SK-MEL-5 (cell line): ENCODE data around the gene CCNE1. TPM values are rescaled to one million over a fixed set of nuclear protein-coding genes. Genes with fewer than 3 reads are reported as not detected.

Experiments used
- DNase-seq: peaks from one replicate; pipeline ENCODE4 v3.0.0-alpha.2; 2016; ENCODE audit warnings: low read depth, low spot score
- in situ Hi-C: cut with HindIII; loops from 2 replicates; pipeline ENCODE4 v1.10.0; 2016; ENCODE audit warnings: low sequenced_read_pairs, high pct_unique_total_duplicates, low pct_unique_long_range_greater_than_20kb
- total RNA-seq: library from RNA; depleted of rRNA; stranded (reverse); fragments of >200 nt; shearing (Covaris generic); gene quantifications from 2 replicates; pipeline ENCODE4 v1.2.3, GENCODE V29; 2014

Gene CCNE1
- total RNA-seq, 1 experiment from 2014 or later = 13.8 TPM

DNA sequence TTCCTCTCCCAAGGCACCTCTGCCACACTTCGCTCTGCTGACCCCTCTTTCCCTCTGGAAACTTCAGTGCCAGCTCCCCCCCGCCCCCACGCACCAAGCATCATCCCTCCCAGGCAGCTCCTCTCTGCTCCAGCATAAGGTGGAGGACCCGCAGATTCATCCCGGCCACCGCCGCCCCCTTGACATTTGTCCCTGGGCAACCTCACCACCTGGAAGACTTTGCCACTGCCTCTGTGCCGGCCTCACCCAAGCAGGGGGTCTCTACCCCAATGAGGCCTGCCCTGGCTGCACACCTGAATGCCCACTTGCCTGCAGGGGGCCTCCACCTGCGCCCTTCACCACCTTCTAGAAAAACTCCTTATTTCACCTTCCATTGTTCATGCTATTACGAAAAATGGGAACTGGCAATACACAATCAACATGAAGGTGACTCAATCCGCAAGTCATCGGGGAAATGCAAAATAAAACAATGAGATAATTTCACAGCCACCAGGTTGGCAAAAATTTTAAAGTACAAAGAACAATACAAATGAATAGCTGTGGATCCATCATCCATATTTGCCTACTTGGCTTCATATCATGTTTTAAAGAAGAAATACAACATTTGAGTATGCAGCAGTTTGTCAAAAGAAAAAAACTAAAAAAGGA, 21.9 kb downstream of the CCNE1 start:
- in situ Hi-C loops = no loop called here
- no peak for DNase-seq

DNA sequence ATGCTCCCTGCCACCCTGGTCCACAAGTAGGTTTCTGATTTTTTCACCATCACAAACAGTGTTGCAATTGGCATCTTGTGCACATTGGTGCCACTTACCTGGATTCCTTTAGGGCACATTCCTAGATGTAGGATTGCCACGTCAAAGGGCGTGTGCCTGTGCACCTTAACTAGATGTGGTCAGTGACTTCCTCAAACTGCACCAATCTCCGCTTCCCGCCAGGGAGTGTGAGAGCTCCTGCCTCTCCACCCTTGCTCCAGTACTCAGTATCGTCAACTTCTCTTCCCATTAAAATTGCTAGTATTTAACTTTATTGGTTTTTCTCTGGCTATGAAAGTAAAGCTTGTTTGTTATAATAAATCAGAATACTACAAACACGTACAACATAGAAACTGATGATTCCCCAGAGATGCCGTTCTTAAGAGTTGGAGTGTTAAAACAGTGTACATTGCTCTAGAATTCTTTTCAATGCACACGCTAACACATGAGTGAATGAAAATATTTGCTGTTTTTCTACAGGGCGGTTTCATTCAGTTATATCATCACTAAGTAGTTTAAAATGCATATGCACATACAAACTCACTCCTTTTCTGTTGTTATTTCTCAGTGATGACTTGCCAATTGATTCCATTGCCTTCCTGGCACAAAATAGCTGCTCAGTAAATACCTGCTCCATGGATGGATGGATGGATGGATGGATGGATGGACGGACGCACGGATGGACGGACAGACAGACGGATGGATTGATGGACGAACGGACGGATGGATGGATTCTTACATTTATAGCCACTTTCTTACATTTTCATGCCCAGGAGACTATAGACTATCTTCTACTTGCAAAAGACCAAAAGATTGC, 23.4 kb downstream of the CCNE1 start:
- in situ Hi-C loops = no loop called here

DNA sequence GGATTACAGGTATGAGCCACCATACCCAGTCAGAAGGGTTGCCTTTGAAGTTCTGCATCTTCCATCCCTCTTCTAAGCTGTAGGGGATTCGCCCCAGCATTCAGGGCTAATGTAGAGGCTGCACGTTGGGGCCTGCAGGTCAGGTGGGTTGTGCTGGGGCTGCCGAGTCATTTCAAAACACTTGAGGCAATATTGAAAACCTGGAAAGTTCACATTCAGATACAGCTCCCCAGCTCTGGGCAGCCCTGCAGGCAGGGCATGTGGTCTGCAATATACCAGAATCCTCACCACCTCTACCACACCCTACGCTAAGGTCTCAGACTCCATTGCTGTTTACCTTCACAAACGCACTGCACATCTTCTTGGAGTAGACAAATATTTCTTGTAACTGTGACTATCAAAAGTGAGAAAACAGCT, 24.6 kb downstream of the CCNE1 start:
- no peak for DNase-seq
- in situ Hi-C loops = no loop called here

More for the DNA sequence above, 23.4 kb downstream of the CCNE1 start:
- DNase-seq = no peak

DNA sequence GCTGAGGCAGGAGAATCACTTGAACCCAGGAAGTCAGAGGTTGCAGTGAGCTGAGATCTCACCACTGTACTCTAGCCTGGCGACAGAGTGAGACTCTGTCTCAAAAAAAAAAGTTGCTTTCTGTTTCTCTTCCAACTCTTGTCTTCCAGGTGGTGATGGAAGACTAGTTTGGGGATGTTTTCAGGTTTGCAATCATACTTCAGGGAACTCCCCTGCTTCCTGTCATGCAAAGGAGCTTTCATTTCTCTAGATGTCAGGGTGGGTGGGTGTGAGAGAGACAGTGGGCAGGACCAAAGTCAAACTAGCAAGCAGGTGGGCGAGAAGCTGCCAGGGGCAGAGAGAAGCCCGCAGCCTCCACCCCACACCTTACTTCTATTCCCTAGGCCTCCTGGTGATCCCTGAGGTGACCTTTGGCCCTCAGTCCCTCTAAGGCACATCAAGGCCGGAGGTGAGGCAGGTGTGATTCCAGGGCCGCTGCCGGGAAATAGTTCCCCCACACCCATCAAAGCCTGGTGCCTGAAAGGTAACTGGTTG, 25.7 kb downstream of the CCNE1 start:
- in situ Hi-C loops = no loop called here
- no peak for DNase-seq

DNA sequence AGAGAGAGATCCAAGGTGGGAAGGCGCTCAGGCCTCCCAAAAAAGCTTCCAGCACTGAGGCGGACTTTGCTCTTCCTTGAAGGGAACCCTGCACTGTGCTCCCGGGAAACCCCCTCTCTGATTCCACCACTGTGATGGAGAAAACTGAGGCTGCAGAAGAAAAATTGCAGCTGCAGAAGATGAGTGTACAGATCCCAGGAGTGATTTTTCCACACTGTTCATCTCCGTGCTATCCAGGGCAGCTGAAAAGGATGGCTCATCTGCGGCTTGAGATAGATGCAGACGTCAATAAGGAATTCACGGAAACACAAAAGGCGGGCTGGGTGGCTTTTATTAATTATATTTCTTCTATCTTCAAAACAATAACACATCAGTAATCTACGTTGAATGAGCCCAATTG, 26.2 kb downstream of the CCNE1 start:
- in situ Hi-C loops = no loop called here
- no peak for DNase-seq

DNA sequence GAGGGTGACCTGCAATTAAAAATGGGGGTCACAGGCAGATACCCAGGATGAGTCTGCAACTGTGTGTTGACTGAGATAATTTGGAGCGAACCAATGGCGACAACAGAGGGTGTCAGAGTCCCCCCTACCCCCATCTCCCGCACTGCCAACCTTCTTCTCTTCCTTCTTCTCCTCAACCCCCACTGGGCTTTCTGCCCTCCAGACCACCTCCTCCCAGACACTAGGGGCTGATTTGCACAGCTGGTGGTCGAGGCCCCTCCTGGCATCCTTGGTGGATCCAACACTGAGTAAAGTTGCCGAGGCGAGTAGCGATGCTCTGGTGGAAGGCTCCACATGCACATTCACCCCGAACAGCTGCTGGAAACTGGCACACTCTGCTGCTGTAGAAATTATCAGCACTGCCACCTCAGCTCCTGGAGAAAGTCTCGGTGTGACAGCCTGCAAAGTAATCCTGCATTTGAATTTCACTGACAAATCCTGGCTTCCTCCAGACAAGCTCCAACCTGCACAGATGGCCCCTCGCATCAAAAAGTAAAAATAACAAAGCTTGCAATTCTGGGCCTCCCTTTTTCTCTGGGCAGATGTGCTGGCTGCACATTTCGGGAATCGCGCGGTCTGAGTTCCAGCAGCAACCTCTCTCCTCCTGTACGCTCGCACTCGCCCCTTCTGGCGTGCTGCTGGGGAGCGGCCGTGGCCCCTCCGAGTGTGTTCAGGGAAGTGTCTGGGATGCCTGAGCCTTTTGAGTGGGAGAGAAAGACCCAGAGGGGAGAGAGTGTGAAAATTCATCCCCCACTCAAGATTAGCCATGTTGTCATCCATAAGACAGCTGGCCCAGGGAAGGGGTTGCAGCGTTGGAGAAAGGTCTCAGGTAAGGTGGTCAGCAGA, 28.5 kb downstream of the CCNE1 start:
- DNase-seq = no peak
- in situ Hi-C loops = no loop called here

DNA sequence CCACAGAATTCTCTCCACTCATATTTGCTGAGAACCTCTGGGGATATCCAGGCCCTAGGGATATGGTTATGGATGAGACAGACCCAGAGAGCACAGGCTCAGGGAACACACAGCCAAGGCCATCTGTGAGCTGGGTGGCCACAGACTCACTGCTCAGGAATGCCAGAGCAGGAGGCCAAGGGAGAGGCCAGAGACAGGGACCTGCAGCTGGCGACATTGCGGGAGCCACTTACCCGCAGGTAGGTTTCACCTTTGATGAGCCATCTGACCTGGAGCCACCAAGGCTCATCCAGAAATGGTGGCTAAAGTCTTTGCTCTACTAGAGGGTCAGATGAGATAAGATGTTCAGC, 29.4 kb downstream of the CCNE1 start:
- in situ Hi-C loops = no loop called here
- DNase-seq = no peak

DNA sequence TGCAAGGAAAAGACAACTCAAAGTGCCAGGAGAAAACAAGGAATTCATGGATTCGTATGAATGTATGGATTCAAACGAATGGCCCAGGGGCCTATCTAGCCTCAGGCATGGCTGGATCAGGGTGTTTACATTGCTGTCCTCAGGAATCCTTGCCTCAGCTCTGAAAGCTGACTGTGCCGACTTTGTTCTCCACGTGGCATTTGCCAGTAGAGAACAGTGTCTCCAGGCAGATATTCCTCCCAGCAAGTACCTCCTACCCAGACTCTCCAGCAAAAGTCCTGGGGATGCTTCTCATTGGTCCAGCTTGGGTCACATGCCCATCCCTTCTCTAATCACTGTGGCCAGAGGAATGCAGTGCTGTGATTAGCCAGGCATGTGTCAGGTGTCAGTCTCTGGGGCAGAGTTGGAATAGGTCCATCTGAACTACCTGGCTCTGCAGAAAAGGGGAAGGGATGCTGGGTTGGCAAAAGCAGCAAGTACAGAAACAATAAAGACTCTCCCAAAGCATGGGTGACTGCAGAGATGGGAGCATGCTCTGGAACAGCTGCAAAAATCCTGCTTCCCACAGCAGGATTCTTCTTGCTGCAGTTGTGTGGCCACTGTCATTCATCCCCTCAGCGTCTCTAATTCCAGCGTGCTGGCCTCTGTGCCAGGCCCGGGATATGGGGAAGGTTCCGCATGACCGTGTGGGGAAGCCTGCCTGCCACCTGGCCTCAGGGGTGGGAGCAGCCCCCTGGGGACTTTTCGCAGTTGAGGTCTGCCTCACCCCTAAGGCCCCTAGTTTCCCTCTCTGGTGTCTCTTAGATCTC, 30.0 kb downstream of the CCNE1 start:
- DNase-seq = peak; percentile 84
- in situ Hi-C loops = no loop called here

DNA sequence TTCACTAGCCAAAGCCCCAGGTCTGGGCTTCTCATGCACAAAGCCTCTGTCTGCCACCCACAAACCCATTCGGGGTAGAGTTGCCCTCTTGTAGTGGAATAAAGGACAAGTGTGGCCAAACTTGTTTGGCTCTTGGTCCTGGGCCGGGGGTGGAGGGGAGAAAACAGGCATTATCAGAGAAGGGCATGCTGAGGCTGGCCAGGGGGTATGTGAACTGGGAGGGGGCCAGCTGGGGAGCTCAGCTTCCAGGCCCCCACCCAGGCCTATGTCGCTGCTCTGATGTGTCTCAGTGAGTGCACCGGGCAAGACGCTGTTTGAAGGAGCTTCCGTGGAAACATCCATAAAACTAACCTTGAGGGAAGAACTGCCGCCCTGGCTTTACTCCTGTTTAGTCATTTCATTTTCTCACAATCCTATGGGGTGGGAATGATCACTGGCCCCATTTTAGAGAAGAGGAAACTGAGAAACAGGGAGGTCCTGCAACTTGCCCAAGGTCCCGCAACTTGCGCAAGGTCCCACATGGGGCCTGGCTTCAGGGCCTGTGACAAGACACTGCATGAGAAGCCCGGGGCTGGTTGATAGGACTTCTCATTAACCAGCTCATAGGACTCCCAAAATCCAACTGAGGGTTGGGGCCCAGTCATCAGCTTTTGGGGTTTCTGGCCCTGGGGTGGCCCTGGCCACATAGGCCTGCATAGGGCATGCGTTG, 30.8 kb downstream of the CCNE1 start:
- no peak for DNase-seq
- in situ Hi-C loops = no loop called here

DNA sequence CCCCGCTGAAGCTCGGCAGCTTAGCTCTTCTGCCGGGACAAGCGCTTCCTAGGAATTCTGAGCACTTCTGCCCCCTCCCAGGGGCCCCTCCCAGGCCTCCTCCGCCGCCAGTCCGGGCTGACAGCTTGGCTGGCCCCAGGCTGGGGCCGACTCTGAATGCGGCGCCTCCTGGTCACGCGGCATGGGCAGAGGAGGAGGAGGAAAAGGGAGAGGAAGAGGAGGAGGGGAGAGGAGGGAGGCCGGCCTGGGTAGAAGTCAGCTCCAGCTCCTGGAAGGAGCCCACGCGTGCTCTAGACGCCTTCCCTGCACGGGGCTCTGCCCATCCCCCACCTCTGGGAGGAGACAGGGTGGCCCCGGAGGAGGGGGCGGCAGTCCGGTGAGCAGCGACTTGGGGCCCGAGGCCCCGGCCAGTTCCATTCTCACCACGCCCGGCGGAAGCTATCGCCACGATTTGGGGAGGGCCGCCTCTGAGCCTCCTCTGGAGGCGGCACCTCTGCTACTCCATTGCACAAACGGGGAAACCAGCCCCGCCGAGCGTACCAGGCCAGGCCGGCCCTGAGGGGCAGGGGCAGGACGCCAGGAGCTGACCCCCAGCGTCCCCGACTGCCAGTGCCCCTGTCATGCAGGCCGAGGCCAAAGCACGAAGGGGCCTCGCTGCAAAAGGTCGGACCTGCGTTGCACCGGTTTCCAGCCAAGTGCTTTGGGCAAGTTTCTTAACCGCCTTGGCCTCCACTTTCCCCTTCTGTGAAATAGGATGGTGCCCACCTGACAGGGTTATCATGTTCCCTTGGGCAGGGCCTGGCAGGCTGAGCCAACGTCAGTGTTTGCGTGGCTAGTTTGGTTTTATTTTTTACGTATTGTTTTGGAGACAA, 31.6 kb downstream of the CCNE1 start:
- in situ Hi-C loops = no loop called here

DNA sequence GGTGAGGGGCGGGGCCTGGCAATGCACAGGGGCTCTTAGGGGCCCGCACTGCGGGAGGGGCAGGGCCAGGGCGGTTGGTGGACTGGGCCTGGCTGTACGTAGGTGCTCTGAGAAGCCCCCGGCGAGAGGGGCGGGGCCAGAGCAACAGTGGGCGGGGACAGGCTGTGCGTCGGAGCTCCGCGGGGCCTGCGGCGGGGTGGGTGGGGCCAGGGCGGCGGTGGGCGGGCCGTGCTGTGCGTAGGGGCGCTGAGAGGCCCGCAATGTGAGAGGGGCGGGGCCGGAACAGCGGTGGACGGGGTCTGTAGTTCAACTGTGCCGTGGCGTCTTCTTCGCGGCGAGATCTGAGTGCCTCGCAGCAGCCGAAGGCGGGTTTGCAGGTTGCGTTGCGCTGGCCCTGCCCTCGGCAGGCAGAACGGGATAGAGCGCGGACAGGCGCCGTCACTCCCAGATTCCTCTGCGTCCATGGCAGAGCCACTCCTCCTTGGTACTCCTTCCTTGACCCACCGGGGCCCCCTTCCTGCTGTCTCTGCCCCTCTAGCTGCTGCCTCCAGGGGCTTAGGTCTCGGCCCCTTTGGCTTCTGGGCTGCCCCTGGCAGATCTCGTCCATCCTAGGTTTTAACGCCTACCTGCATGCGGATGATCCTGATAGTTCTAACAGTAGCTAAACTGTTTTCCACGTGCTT, 33.2 kb downstream of the CCNE1 start:
- peak; percentile 92 for DNase-seq
- in situ Hi-C loops = no loop called here

More for the DNA sequence above, 31.6 kb downstream of the CCNE1 start:
- no peak for DNase-seq

DNA sequence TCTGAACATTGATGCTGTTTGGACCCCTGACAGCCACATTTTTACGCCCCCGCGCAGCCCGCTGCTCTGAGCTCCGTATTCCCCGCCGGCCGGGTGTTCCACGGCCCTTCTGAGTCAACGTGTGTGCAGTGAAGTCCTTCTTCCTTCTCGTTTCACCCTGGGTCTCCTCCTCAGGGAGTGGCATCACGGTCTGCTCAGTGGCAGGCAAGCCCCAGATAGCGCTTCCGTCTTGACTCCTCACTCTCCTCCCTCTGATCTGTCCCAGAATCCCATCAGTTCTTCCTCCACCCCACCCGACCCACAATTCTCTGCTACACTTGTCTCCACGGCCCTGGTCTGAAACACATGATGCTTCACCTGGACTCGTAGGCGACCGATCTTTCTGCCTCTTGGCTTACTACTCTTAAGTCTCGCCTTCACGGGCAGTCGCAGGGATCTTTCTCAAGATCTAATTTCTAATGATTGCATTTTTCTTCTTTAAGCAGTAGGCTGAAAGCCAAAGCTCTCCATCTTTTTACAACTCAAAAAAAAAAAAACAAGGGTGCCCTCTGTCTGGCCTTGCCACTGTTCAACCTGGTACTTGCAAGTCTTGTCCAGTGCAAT, 33.9 kb downstream of the CCNE1 start:
- in situ Hi-C loops = no loop called here
- DNase-seq = peak; percentile 60

DNA sequence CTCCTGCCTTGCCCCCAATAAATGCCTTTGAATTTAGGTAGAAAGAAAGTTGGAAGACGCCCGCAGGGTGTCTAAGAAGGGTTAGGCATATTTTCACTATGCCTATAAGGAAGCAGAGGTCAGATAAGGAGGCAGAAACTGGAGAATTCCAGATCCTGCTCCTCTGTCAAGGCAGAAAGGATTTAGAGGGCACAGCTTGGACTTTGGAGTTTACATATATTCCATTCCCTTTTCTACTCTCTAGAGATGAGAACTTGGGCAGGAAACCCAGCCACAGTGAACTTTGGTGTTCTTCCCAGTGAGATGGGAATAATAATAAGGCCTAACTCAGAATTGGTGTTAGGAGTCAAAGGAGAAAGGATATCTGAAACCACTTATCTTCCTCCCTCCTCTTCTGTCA, 37.4 kb downstream of the CCNE1 start:
- no peak for DNase-seq
- in situ Hi-C loops = no loop called here

DNA sequence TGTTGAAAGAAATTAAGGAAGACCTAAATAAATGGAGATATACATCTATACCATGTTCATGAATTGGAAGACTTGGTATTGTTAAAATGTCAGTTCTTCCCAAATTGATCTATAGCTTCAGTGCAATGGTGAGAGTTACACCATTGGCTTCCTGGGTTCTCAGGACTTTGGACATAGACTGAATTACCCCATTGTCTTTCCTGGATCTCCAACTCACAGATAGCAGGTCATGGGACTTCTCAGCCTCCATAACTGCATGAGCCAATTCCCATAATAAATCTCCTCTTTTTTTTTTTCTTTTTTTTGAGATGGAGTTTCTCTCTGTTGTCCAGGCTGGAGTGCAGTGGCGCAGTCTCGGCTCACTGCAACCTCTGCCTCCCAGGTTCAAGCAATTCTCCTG, 38.7 kb downstream of the CCNE1 start:
- DNase-seq = peak; percentile 34
- in situ Hi-C loops = no loop called here
